Mucosa of descending colon (tissue), 3 donors: Measurements from ENCODE around the gene NOC4L. TPM values are rescaled to one million over a fixed set of nuclear protein-coding genes. Genes with fewer than 3 reads are reported as not detected.
A peak's percentile ranks its signal among the peaks of the same experiment; 100 is the strongest.

ENCODE experiments used
- ATAC-seq: fragments of 200-7000 bp; cut with Tn5 transposase; one replicate; pipeline ENCODE4 v1.9.1; 2020; ENCODE audit warnings: mild to moderate bottlenecking, moderate library complexity
- DNase-seq, 3 donors: peaks; one replicate each; pipeline ENCODE4 v3.0.0-alpha.2; 2020
- H3K36me3 ChIP-seq: fragments of 200-600 bp; one replicate; pipeline ENCODE4 v1.8.0; 2021; ENCODE audit warnings: low read depth, mild to moderate bottlenecking
- H3K4me1 ChIP-seq: fragments of 200-600 bp; one replicate; pipeline ENCODE4 v1.8.0; 2021; ENCODE audit warnings: low read depth, mild to moderate bottlenecking
- H3K4me3 ChIP-seq: fragments of 200-600 bp; one replicate; pipeline ENCODE4 v1.8.0; 2021; ENCODE audit warnings: mild to moderate bottlenecking
- H3K9me3 ChIP-seq: fragments of 200-600 bp; one replicate; pipeline ENCODE4 v1.8.0; 2021; ENCODE audit warnings: mild to moderate bottlenecking
- intact Hi-C, 2 donors: fragments of 100-400 bp; cut with DNase I in 1 of 2; cut with micrococcal nuclease in 1 of 2; formaldehyde crosslinking; loops; one replicate each; pipeline versions ENCODE4 v1.11.0 to v1.11.1; 2022; cut with DNase I, micrococcal nuclease
- total RNA-seq, 3 donors: library from RNA; stranded (reverse); fragmentation: NEBNext Ultra II Directional in 2 of 3; extraction: Animal tissue kit (Norgen Biotek cat#: 25700) in 2 of 3; gene quantifications; one replicate each; pipeline versions ENCODE4 v1.2.1 to v1.2.4, GENCODE V29; 2021 to 2023
- TF ChIP-seq, protein P1 (sequence below): fragments of 200-600 bp; IDR thresholded peaks from one replicate; pipeline ENCODE4 v1.8.0; 2022; ENCODE audit warnings: antibody characterized with exemption, mild to moderate bottlenecking
- donor health status: DM: no; HTN: no; CAD: no; lungs with moderate emphysema.
- donor health status: DM: no; HTN: no; CAD: no.
- donor health status: DM: no; HTN: yes; CAD: no.

The NOC4L gene
- total RNA-seq, 3 donors from 2014 or later = 12.9 to 17.5 (median 13.3) TPM

DNA sequence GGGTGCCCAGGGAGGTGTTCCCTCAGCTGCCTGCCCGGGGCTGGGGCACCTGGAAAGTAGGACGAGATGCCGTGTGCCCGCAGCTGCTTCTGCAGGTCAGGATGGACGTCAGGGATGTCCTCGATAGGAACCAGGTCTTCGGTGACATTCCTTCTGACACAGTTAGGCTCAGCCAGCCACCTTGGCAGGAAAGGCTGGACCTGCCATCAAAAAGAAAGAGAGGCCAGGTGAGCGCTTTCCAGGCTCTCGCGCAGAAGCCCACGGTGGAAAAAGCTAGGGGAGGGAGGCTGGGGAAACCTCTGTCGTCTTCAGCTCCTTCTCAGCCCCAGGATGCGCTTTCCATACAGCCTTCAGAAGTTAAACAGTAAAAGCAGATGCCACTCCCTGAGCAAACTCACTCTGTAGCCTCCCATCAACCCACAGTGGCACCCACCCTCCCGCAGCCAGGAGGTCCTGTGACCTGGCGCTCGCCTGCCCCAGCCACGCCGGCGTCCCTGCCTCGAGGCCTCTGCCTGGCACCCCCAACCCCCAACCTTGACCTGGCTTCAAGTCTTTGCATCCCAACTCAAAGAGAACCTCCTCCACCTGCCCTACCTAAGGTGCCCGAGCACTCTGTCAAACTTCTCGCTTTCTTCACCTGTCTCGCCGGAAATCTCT, 1.4 kb upstream of the NOC4L start:
- TF ChIP-seq, protein P1, sequence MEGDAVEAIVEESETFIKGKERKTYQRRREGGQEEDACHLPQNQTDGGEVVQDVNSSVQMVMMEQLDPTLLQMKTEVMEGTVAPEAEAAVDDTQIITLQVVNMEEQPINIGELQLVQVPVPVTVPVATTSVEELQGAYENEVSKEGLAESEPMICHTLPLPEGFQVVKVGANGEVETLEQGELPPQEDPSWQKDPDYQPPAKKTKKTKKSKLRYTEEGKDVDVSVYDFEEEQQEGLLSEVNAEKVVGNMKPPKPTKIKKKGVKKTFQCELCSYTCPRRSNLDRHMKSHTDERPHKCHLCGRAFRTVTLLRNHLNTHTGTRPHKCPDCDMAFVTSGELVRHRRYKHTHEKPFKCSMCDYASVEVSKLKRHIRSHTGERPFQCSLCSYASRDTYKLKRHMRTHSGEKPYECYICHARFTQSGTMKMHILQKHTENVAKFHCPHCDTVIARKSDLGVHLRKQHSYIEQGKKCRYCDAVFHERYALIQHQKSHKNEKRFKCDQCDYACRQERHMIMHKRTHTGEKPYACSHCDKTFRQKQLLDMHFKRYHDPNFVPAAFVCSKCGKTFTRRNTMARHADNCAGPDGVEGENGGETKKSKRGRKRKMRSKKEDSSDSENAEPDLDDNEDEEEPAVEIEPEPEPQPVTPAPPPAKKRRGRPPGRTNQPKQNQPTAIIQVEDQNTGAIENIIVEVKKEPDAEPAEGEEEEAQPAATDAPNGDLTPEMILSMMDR = no peak
- H3K4me3 ChIP-seq = no peak overlapping the region
- H3K9me3 ChIP-seq = no peaks in the 10 kb centered on the region
- DNase-seq (peak in 1 of 3 donors; percentile 46), ATAC-seq (no peak)
- peaks cover 22% of the 10 kb centered on the region for H3K4me1 ChIP-seq
- no peaks in the 10 kb centered on the region for H3K36me3 ChIP-seq
- intact Hi-C loops = no loop called here

GRCh38 chr12:132143336-132144071, 753 bp upstream of the NOC4L start:
- DNase-seq (peak in 1 of 3 donors; percentile 54), ATAC-seq (peak; percentile 16)
- Histone ChIP-seq H3K4me3 (peak overlapping the region; percentile 71), H3K4me1 (peaks cover 22% of the 10 kb centered on the region), H3K36me3 (no peaks in the 10 kb centered on the region), H3K9me3 (no peaks in the 10 kb centered on the region)
- intact Hi-C loops = no loop called here
- TF ChIP-seq, protein P1 = no peak

DNA sequence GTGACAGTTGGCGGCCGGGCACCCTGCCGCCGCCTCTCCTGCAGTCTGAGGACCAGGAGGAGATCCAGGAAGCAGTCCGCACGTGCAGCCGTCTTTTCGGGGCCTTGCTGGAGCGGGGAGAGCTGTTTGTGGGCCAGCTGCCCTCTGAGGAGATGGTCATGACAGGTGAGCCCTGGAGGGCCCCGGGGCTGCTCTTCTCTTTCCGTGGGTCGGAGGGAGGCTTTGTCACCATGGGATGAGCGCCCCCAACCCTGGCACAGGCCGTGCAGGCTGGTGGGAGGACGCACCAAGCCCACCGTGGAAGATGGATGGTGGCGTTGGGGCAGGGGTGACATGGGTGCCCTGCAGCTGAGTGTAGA, 532 bp downstream of the NOC4L start:
- Histone ChIP-seq H3K4me1 (peaks cover 22% of the 10 kb centered on the region), H3K36me3 (no peaks in the 10 kb centered on the region), H3K9me3 (no peaks in the 10 kb centered on the region), H3K4me3 (peak overlapping the region; percentile 71)
- TF ChIP-seq, protein P1 = no peak
- DNase-seq (no peak), ATAC-seq (peak; percentile 27)
- intact Hi-C loops = no loop called here

DNA sequence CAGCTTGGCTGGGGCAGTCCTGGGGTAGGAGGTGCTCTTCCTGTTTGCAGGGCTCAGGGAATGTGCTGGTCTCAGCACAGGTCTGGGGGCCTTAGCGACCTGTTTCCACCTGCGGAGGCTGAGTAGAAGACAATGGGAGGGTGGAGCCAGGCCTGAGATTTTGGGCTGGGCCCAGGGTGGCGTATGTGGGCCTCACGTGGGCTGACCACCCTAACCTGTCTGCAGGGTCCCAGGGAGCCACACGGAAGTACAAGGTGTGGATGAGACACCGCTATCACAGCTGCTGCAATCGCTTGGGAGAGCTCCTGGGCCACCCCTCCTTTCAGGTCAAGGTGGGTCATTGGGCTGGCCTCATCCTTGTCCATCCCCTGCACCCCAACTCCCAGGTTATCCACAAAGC, 1.1 kb downstream of the NOC4L start:
- TF ChIP-seq, protein P1 = no peak
- no peaks in the 10 kb centered on the region for H3K9me3 ChIP-seq
- H3K4me1 ChIP-seq = peaks cover 22% of the 10 kb centered on the region
- ATAC-seq (no peak), DNase-seq (peak in 1 of 3 donors; percentile 33)
- H3K36me3 ChIP-seq = no peaks in the 10 kb centered on the region
- intact Hi-C loops = no loop called here
- H3K4me3 ChIP-seq = no peak overlapping the region

DNA sequence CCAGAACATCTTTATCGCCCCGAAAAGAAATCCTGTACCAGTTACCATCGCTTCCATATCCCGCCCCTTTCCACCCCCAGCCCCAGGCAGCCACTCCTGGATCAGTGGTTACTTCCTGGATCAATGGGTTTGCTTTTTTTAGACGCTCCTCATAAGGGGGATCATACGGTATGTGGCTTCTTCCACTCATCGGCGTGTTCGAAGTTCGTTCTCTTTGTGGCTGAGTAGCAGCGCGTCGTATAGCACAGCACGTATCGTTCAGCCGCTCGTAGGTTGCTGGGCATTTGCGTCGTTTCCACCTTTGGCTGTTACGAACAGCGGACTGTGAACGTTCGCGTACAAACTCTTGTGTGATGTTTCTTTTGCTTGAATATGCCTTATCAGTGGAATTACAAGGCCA, 1.8 kb downstream of the NOC4L start:
- H3K9me3 ChIP-seq = no peaks in the 10 kb centered on the region
- peaks cover 22% of the 10 kb centered on the region for H3K4me1 ChIP-seq
- DNase-seq (peak in 1 of 3 donors; percentile 26), ATAC-seq (no peak)
- TF ChIP-seq, protein P1 = no peak
- intact Hi-C loops = no loop called here
- no peaks in the 10 kb centered on the region for H3K36me3 ChIP-seq
- no peak overlapping the region for H3K4me3 ChIP-seq
